ENCODE data around the gene VGF. TPM values are rescaled to one million over a fixed set of nuclear protein-coding genes. Genes with fewer than 3 reads are reported as not detected.

The VGF gene
- total RNA-seq, 1 donor from 2014 or later = 51.8 TPM

GRCh38 chr7:101156277-101156676, 9.1 kb downstream of the VGF start:
- TF ChIP-seq EZH2 (IDR thresholded peaks at IDR 0.05; ENCODE audit: insufficient read depth, low read length) = no peak
- TF ChIP-seq CTCF (IDR thresholded peaks at IDR 0.05; ENCODE audit: insufficient read depth, low read depth, low read length) = peak; percentile 11
- H3K36me3 ChIP-seq (ENCODE audit: insufficient read depth, low read length) = peaks cover 10% of the 10 kb centered on the region
- peaks cover 8% of the 10 kb centered on the region for H3K36me3 Mint-ChIP-seq (ENCODE audit: low read depth, unreplicated experiment)
- H3K4me2 ChIP-seq (ENCODE audit: low read length) = peak overlapping the region; percentile 3
- H3K27ac ChIP-seq (ENCODE audit: low read depth, low read length) = no peak overlapping the region
- DNase-seq (ENCODE audit: low read depth) = no peak
- no peak overlapping the region for H3K27ac Mint-ChIP-seq (ENCODE audit: unreplicated experiment)
- FAIRE-seq = no peak
- peaks cover 23% of the 10 kb centered on the region for H3K79me2 ChIP-seq (ENCODE audit: insufficient read depth, low read length)
- H3K4me3 Mint-ChIP-seq (ENCODE audit: unreplicated experiment) = peak overlapping the region; percentile 87
- no peak overlapping the region for H3K4me3 ChIP-seq (ENCODE audit: insufficient read depth, low read depth, low read length)
- peaks cover 18% of the 10 kb centered on the region for H3K4me1 ChIP-seq (ENCODE audit: insufficient read depth, low read length)
- peaks cover 26% of the 10 kb centered on the region for H3K4me1 Mint-ChIP-seq (ENCODE audit: low read depth, unreplicated experiment)
- no peak overlapping the region for H2AFZ ChIP-seq (ENCODE audit: low read depth, low read length)
- H3K9me3 Mint-ChIP-seq (ENCODE audit: unreplicated experiment) = peaks cover 2% of the 10 kb centered on the region
- no peak overlapping the region for H3K9ac ChIP-seq (ENCODE audit: low read length)
- H3K9me3 ChIP-seq (ENCODE audit: insufficient read depth, low read depth, low read length) = no peaks in the 10 kb centered on the region
- H4K20me1 ChIP-seq (ENCODE audit: insufficient read depth, low read length) = peaks cover 39% of the 10 kb centered on the region
- no peaks in the 10 kb centered on the region for H3K27me3 Mint-ChIP-seq (ENCODE audit: low read depth, unreplicated experiment)
- H3K27me3 ChIP-seq (ENCODE audit: insufficient read depth, low read length) = no peaks in the 10 kb centered on the region

- no peak overlapping the region for H3K27ac ChIP-seq (ENCODE audit: low read depth, low read length)
- Mint-ChIP-seq H3K27ac (ENCODE audit: unreplicated experiment) (peak overlapping the region; percentile 60), H3K27me3 (ENCODE audit: low read depth, unreplicated experiment) (no peaks in the 10 kb centered on the region), H3K4me1 (ENCODE audit: low read depth, unreplicated experiment) (peaks cover 22% of the 10 kb centered on the region), H3K4me3 (ENCODE audit: unreplicated experiment) (peak overlapping the region; percentile 87), H3K36me3 (ENCODE audit: low read depth, unreplicated experiment) (peaks cover 6% of the 10 kb centered on the region), H3K9me3 (ENCODE audit: unreplicated experiment) (peaks cover 2% of the 10 kb centered on the region)
- FAIRE-seq (no peak), DNase-seq (ENCODE audit: low read depth) (no peak)
- TF ChIP-seq CTCF (IDR thresholded peaks at IDR 0.05; ENCODE audit: insufficient read depth, low read depth, low read length) (no peak), EZH2 (IDR thresholded peaks at IDR 0.05; ENCODE audit: insufficient read depth, low read length) (no peak)
- H4K20me1 ChIP-seq (ENCODE audit: insufficient read depth, low read length) = peaks cover 32% of the 10 kb centered on the region
- no peaks in the 10 kb centered on the region for H3K9me3 ChIP-seq (ENCODE audit: insufficient read depth, low read depth, low read length)
- H3K4me1 ChIP-seq (ENCODE audit: insufficient read depth, low read length) = peaks cover 18% of the 10 kb centered on the region
- H2AFZ ChIP-seq (ENCODE audit: low read depth, low read length) = peak overlapping the region; percentile 52
- H3K79me2 ChIP-seq (ENCODE audit: insufficient read depth, low read length) = peaks cover 23% of the 10 kb centered on the region
- H3K36me3 ChIP-seq (ENCODE audit: insufficient read depth, low read length) = peaks cover 7% of the 10 kb centered on the region
- peak overlapping the region; percentile 96 for H3K4me2 ChIP-seq (ENCODE audit: low read length)
- peak overlapping the region; percentile 73 for H3K4me3 ChIP-seq (ENCODE audit: insufficient read depth, low read depth, low read length)
- H3K9ac ChIP-seq (ENCODE audit: low read length) = peak overlapping the region; percentile 86
- no peaks in the 10 kb centered on the region for H3K27me3 ChIP-seq (ENCODE audit: insufficient read depth, low read length)
Measured at GRCh38 chr7:101155303-101155702, 10.1 kb downstream of the VGF start.

DNA sequence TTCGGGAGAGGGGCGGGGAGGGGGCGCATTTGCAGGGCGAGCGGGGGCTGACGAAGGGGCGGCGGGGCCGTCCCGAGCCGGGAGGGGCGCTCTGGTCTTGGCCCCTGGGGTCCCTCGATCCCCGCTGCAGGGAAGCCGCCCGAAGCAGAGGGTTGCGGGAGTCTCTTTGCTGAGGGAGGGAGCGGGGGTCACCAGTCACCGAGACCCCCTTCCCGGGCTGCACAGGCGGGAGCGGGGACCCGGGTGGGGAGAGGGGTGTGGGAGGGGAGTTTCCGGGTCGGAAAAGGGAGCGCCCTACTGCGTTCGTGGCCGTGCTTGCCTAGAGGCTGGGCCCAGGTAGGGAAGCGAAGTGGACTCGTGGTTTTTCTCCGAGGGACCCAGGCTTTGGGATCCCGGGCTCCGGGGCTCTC, 10.7 kb downstream of the VGF start:
- DNase-seq (ENCODE audit: low read depth) (no peak), FAIRE-seq (no peak)
- H3K9me3 ChIP-seq (ENCODE audit: insufficient read depth, low read depth, low read length) = no peaks in the 10 kb centered on the region
- Mint-ChIP-seq H3K9me3 (ENCODE audit: unreplicated experiment) (peaks cover 2% of the 10 kb centered on the region), H3K27me3 (ENCODE audit: low read depth, unreplicated experiment) (no peaks in the 10 kb centered on the region), H3K27ac (ENCODE audit: unreplicated experiment) (peak overlapping the region; percentile 60), H3K4me3 (ENCODE audit: unreplicated experiment) (peak overlapping the region; percentile 87), H3K36me3 (ENCODE audit: low read depth, unreplicated experiment) (peaks cover 6% of the 10 kb centered on the region), H3K4me1 (ENCODE audit: low read depth, unreplicated experiment) (peaks cover 16% of the 10 kb centered on the region)
- H3K27ac ChIP-seq (ENCODE audit: low read depth, low read length) = no peak overlapping the region
- H4K20me1 ChIP-seq (ENCODE audit: insufficient read depth, low read length) = peaks cover 26% of the 10 kb centered on the region
- H3K4me1 ChIP-seq (ENCODE audit: insufficient read depth, low read length) = peaks cover 13% of the 10 kb centered on the region
- peak overlapping the region; percentile 86 for H3K9ac ChIP-seq (ENCODE audit: low read length)
- H3K4me2 ChIP-seq (ENCODE audit: low read length) = peak overlapping the region; percentile 96
- H2AFZ ChIP-seq (ENCODE audit: low read depth, low read length) = peak overlapping the region; percentile 52
- peaks cover 23% of the 10 kb centered on the region for H3K79me2 ChIP-seq (ENCODE audit: insufficient read depth, low read length)
- peaks cover 7% of the 10 kb centered on the region for H3K36me3 ChIP-seq (ENCODE audit: insufficient read depth, low read length)
- TF ChIP-seq CTCF (IDR thresholded peaks at IDR 0.05; ENCODE audit: insufficient read depth, low read depth, low read length) (no peak), EZH2 (IDR thresholded peaks at IDR 0.05; ENCODE audit: insufficient read depth, low read length) (no peak)
- H3K27me3 ChIP-seq (ENCODE audit: insufficient read depth, low read length) = no peaks in the 10 kb centered on the region
- peak overlapping the region; percentile 73 for H3K4me3 ChIP-seq (ENCODE audit: insufficient read depth, low read depth, low read length)

Data from astrocyte (in vitro differentiated cells and primary cell).